Panc1 (cell line): ENCODE data around the gene PMF1. TPM values are rescaled to one million over a fixed set of nuclear protein-coding genes. Genes with fewer than 3 reads are reported as not detected.

Experiments
- ATAC-seq: fragments of 200-7000 bp; cut with Tn5 transposase; 2 replicates; pipeline ENCODE4 v1.9.1; 2020; ENCODE audit warnings: mild to moderate bottlenecking, moderate library complexity
- BruUV-seq: library from RNA; stranded (reverse); fragments of 400-500 nt; replicated peaks from 2 replicates; lab custom pipeline; 2021; lab: Mats Ljungman, UMichigan
- CTCF ChIA-PET: fragments of 300-600 bp; sonication (Branson Sonifier 250); formaldehyde crosslinking; loops from one replicate; lab custom pipeline; 2022; ENCODE audit warnings: antibody characterized with exemption; lab: Charles Lee
- POLR2A ChIA-PET: fragments of 300-600 bp; sonication (Branson Sonifier 250); formaldehyde crosslinking; loops from one replicate; lab custom pipeline; 2022; ENCODE audit warnings: antibody characterized with exemption; lab: Charles Lee
- DNase-seq: peaks from one replicate; pipeline ENCODE4 v3.0.0-alpha.2; 2010; ENCODE audit warnings: low read depth, low spot score
- H3K27ac ChIP-seq: 2 replicates; pipeline ENCODE4 v1.5.1; 2011; ENCODE audit warnings: mild to moderate bottlenecking, low read length, inconsistent platforms
- H3K27me3 ChIP-seq: fragments of 200-500 bp; sonication (Bioruptor generic); 2 replicates; pipeline ENCODE4 v1.6.0; 2014; ENCODE audit warnings: low read length, inconsistent platforms; ENCODE audit not compliant: control insufficient read depth, insufficient read depth
- H3K36me3 ChIP-seq: fragments of 200-500 bp; sonication (Bioruptor generic); 2 replicates; pipeline ENCODE4 v1.5.1; 2014; ENCODE audit warnings: inconsistent platforms, mild to moderate bottlenecking, low read length, moderate library complexity; ENCODE audit not compliant: control insufficient read depth, insufficient read depth
- H3K4me1 ChIP-seq: 2 replicates; pipeline ENCODE4 v1.5.1; 2011; ENCODE audit warnings: inconsistent platforms, mild to moderate bottlenecking, low read length, moderate library complexity; ENCODE audit not compliant: control insufficient read depth, insufficient read depth
- H3K4me3 ChIP-seq, 2 experiments: 2 replicates each; pipeline ENCODE4 v1.5.1; 2011 to 2012; ENCODE audit warnings: low read depth in 2 of 2, low read length in 2 of 2, mild to moderate bottlenecking in 2 of 2, inconsistent platforms in 1 of 2, moderate library complexity in 1 of 2
- H3K9me3 ChIP-seq: fragments of 200-500 bp; sonication (Bioruptor generic); 2 replicates; pipeline ENCODE4 v1.5.1; 2014; ENCODE audit warnings: low read depth, mild to moderate bottlenecking, inconsistent platforms, low read length, moderate library complexity; ENCODE audit not compliant: control insufficient read depth, insufficient read depth
- POLR2AphosphoS5 ChIP-seq: IDR thresholded peaks from 2 replicates; pipeline ENCODE4 v1.6.1; 2012; ENCODE audit warnings: mild to moderate bottlenecking, low read depth, low read length, moderate library complexity
- SIN3A ChIP-seq: IDR thresholded peaks from 2 replicates; pipeline ENCODE4 v1.6.1; 2012; ENCODE audit warnings: low read depth, mild to moderate bottlenecking, low read length, moderate library complexity, borderline replicate concordance; ENCODE audit not compliant: insufficient read depth
- TCF7L2 ChIP-seq: IDR thresholded peaks from 2 replicates; pipeline ENCODE4 v1.6.1; 2011; ENCODE audit warnings: mild to moderate bottlenecking, low read depth, low read length, inconsistent platforms
- in situ Hi-C: cut with HindIII; loops from 2 replicates; pipeline ENCODE4 v1.10.0; 2016; ENCODE audit warnings: low sequenced_read_pairs, low pct_unique_long_range_greater_than_20kb
- intact Hi-C: fragments of 100-400 bp; cut with micrococcal nuclease; formaldehyde crosslinking; loops from one replicate; pipeline ENCODE4 v1.10.0; 2022; ENCODE audit not compliant: unreplicated experiment
- total RNA-seq: library from RNA; stranded (reverse); gene quantifications from one replicate; pipeline ENCODE4 v1.2.1, GENCODE V29; 2021; ENCODE audit not compliant: unreplicated experiment
- TF ChIP-seq, protein P1 (sequence below): fragments of 450-650 bp; IDR thresholded peaks from 2 replicates; pipeline ENCODE4 v1.5.1; 2017; ENCODE audit warnings: mild to moderate bottlenecking
- TF ChIP-seq, protein P2 (sequence below), 2 experiments: IDR thresholded peaks; 2 replicates each; pipeline ENCODE4 v1.6.1; 2011 to 2012; ENCODE audit warnings: low read depth in 2 of 2, control low read depth in 1 of 2, low read length in 1 of 2, mild to moderate bottlenecking in 1 of 2, moderate library complexity in 1 of 2; ENCODE audit not compliant: insufficient read depth in 1 of 2

PMF1 gene
- total RNA-seq, 1 experiment from 2014 or later: 57.5 TPM

DNA sequence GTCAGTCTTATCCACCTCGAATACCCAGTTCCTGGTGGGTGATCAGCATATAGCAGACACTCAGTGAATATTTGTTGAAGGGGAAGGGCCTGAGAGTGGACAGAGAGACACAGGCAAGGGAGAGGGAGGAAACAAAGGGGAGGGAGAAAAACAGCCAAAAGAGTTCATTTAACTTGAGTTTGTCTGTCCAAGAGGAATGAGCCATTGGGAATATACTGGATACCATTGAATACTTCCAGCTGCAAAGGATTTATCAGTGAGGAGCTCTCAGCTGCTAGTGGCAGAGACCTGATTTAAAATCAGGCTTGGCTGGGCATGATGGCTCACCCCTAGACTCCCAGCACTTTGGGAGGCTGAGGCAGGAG is 17.6 kb downstream of the PMF1 start:
- no peaks in the 10 kb centered on the region for H3K27me3 ChIP-seq
- no peaks in the 10 kb centered on the region for H3K36me3 ChIP-seq
- BruUV-seq: no TSS peak
- DNase-seq (no peak), ATAC-seq (no peak)
- intact Hi-C loops: no loop called here
- H3K4me1 ChIP-seq: peaks cover 2% of the 10 kb centered on the region; the same call in 1 of the 2 replicates
- H3K4me3 ChIP-seq: no peak overlapping the region
- ChIA-PET POLR2A (no interaction called here), CTCF (no interaction called here)
- no peaks in the 10 kb centered on the region for H3K9me3 ChIP-seq
- in situ Hi-C loops: no loop called here
- TF ChIP-seq, protein P1, sequence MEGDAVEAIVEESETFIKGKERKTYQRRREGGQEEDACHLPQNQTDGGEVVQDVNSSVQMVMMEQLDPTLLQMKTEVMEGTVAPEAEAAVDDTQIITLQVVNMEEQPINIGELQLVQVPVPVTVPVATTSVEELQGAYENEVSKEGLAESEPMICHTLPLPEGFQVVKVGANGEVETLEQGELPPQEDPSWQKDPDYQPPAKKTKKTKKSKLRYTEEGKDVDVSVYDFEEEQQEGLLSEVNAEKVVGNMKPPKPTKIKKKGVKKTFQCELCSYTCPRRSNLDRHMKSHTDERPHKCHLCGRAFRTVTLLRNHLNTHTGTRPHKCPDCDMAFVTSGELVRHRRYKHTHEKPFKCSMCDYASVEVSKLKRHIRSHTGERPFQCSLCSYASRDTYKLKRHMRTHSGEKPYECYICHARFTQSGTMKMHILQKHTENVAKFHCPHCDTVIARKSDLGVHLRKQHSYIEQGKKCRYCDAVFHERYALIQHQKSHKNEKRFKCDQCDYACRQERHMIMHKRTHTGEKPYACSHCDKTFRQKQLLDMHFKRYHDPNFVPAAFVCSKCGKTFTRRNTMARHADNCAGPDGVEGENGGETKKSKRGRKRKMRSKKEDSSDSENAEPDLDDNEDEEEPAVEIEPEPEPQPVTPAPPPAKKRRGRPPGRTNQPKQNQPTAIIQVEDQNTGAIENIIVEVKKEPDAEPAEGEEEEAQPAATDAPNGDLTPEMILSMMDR: no peak
- TF ChIP-seq SIN3A (no peak), TCF7L2 (no peak), POLR2AphosphoS5 (no peak)
- TF ChIP-seq, protein P2, sequence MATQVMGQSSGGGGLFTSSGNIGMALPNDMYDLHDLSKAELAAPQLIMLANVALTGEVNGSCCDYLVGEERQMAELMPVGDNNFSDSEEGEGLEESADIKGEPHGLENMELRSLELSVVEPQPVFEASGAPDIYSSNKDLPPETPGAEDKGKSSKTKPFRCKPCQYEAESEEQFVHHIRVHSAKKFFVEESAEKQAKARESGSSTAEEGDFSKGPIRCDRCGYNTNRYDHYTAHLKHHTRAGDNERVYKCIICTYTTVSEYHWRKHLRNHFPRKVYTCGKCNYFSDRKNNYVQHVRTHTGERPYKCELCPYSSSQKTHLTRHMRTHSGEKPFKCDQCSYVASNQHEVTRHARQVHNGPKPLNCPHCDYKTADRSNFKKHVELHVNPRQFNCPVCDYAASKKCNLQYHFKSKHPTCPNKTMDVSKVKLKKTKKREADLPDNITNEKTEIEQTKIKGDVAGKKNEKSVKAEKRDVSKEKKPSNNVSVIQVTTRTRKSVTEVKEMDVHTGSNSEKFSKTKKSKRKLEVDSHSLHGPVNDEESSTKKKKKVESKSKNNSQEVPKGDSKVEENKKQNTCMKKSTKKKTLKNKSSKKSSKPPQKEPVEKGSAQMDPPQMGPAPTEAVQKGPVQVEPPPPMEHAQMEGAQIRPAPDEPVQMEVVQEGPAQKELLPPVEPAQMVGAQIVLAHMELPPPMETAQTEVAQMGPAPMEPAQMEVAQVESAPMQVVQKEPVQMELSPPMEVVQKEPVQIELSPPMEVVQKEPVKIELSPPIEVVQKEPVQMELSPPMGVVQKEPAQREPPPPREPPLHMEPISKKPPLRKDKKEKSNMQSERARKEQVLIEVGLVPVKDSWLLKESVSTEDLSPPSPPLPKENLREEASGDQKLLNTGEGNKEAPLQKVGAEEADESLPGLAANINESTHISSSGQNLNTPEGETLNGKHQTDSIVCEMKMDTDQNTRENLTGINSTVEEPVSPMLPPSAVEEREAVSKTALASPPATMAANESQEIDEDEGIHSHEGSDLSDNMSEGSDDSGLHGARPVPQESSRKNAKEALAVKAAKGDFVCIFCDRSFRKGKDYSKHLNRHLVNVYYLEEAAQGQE (IDR thresholded peaks at IDR 0.05; ENCODE audit: insufficient read depth in 1 of 2, low read depth in 2 of 2, low read length in 1 of 2): no peak
- no peak overlapping the region for H3K27ac ChIP-seq

DNA sequence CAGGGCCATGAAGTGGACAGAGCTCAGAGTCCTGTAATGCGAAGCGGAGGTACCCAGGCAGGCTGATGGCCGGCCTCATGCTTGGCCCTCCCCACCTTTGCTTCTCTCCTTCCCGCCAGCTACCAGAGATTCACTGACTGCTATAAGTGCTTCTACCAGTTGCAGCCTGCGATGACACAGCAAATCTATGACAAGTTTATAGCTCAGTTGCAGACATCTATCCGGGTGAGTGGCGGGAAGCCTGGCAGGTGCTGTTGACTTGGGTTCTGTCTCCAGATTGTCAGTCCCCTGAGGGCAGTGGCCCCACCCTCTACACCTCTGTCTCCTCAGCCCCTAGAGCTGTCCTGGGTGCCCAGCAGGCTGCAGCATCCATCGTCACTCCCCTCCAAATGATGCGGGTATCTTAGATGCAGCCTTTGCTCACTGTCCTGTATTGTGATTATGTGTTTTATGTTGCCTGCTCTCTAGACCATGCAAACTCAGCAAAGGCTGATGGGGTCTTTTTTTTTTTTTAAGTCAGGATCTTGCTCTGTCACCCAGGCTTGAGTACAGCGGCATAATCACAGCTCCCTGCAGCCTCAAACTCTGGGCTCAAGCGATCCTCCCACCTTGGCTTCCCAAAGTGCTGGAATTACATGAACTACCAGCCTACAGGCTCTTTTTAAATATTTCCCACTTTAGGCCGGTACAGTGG is 19.5 kb downstream of the PMF1 start:
- POLR2A ChIA-PET: interaction anchor here (0.5 to 0.7 kb wide), 4 partner anchors 85 to 172 kb away, joined by 3 to 5 read pairs (median 4); no protein-coding TSS in a partner anchor
- BruUV-seq: no TSS peak
- Histone ChIP-seq H3K27ac (no peak overlapping the region), H3K4me1 (no peaks in the 10 kb centered on the region), H3K36me3 (no peaks in the 10 kb centered on the region), H3K27me3 (no peaks in the 10 kb centered on the region), H3K9me3 (no peaks in the 10 kb centered on the region), H3K4me3 (no peak overlapping the region)
- DNase-seq (no peak), ATAC-seq (peak; percentile 26)
- TF ChIP-seq TCF7L2 (no peak), SIN3A (no peak), POLR2AphosphoS5 (no peak)
- TF ChIP-seq, protein P1: no peak
- TF ChIP-seq, protein P2 (IDR thresholded peaks at IDR 0.05; ENCODE audit: insufficient read depth in 1 of 2, low read depth in 2 of 2, low read length in 1 of 2): no peak
- intact Hi-C loops: no loop called here
- in situ Hi-C loops: no loop called here
- CTCF ChIA-PET: interaction anchor here (2.0 kb wide), 1 partner anchor 7 kb away, joined by 6 read pairs; no protein-coding TSS in a partner anchor
